IMR-90 (cell line): ENCODE results near the gene STAC2. TPM values are rescaled to one million over a fixed set of nuclear protein-coding genes. Genes with fewer than 3 reads are reported as not detected.

Experiments
- ATAC-seq: fragments of 200-7000 bp; cut with Tn5 transposase; 2 replicates; pipeline ENCODE4 v1.9.1; 2020; ENCODE audit warnings: low read depth, mild to moderate bottlenecking, moderate library complexity
- BruUV-seq: library from RNA; stranded (reverse); fragments of 400-500 nt; replicated peaks from 2 replicates; lab custom pipeline; 2021; lab: Mats Ljungman, UMichigan
- CTCF ChIA-PET: fragments of 300-600 bp; formaldehyde crosslinking; extraction: SDS; loops from one replicate; lab custom pipeline; 2021; ENCODE audit warnings: antibody characterized with exemption; lab: Yijun Ruan, JAX
- POLR2A ChIA-PET: fragments of 300-600 bp; sonication (Branson Sonifier 250); formaldehyde crosslinking; loops from one replicate; lab custom pipeline; 2022; ENCODE audit warnings: antibody characterized with exemption; ENCODE audit not compliant: unreplicated experiment; lab: Charles Lee
- DNase-seq: peaks from one replicate; pipeline ENCODE4 v3.0.0; 2013
- H2AFZ ChIP-seq: replicated peaks from 2 replicates; pipeline ENCODE3; 2013; ENCODE audit warnings: low read length, mild to moderate bottlenecking; ENCODE audit not compliant: poor library complexity
- H2AK5ac ChIP-seq: 2 replicates; pipeline ENCODE4 v1.6.1; 2013; ENCODE audit warnings: low read depth, low read length, inconsistent platforms
- H2AK9ac ChIP-seq: replicated peaks from 2 replicates; pipeline ENCODE3; 2013; ENCODE audit warnings: mild to moderate bottlenecking, low read depth, low read length, moderate library complexity; ENCODE audit not compliant: poor library complexity
- H2BK120ac ChIP-seq: 2 replicates; pipeline ENCODE4 v1.6.1; 2013; ENCODE audit warnings: low read depth, low read length, inconsistent platforms
- H2BK15ac ChIP-seq: 3 replicates; pipeline ENCODE4 v1.6.1; 2013; ENCODE audit warnings: low read depth, low read length, inconsistent platforms
- H2BK20ac ChIP-seq: 2 replicates; pipeline ENCODE4 v1.6.1; 2013; ENCODE audit warnings: low read depth, mild to moderate bottlenecking, inconsistent platforms, low read length, moderate library complexity
- H2BK5ac ChIP-seq: 2 replicates; pipeline ENCODE4 v1.6.1; 2013; ENCODE audit warnings: mild to moderate bottlenecking, low read depth, low read length, inconsistent platforms; ENCODE audit not compliant: poor library complexity, severe bottlenecking
- H3K14ac ChIP-seq: replicated peaks from 2 replicates; pipeline ENCODE4 v1.6.1; 2013; ENCODE audit warnings: low read depth, low read length, inconsistent platforms
- H3K18ac ChIP-seq: 2 replicates; pipeline ENCODE4 v1.6.1; 2013; ENCODE audit warnings: low read depth, low read length, control low read depth
- H3K23ac ChIP-seq: 2 replicates; pipeline ENCODE4 v1.6.1; 2013; ENCODE audit warnings: low read depth, low read length, inconsistent platforms
- H3K27ac ChIP-seq: 2 replicates; pipeline ENCODE4 v1.5.1; 2013; ENCODE audit warnings: mild to moderate bottlenecking, control low read depth, low read length; ENCODE audit not compliant: insufficient read depth
- H3K27me3 ChIP-seq: 2 replicates; pipeline ENCODE4 v1.6.1; 2013; ENCODE audit warnings: low read length; ENCODE audit not compliant: control insufficient read depth, insufficient read depth
- H3K36me3 ChIP-seq: 2 replicates; pipeline ENCODE4 v1.6.1; 2013; ENCODE audit warnings: low read length, mixed read lengths; ENCODE audit not compliant: control insufficient read depth, insufficient read depth
- H3K4ac ChIP-seq: 2 replicates; pipeline ENCODE4 v1.6.1; 2013; ENCODE audit warnings: low read depth, low read length, inconsistent platforms
- H3K4me1 ChIP-seq: 2 replicates; pipeline ENCODE4 v1.6.1; 2013; ENCODE audit warnings: low read length, mixed read lengths; ENCODE audit not compliant: control insufficient read depth, insufficient read depth
- H3K4me2 ChIP-seq: 2 replicates; pipeline ENCODE4 v1.6.1; 2013; ENCODE audit warnings: low read depth, mild to moderate bottlenecking, control low read depth, low read length, moderate library complexity
- H3K4me3 ChIP-seq: 2 replicates; pipeline ENCODE4 v1.5.1; 2013; ENCODE audit warnings: low read depth, mild to moderate bottlenecking, control low read depth, low read length, moderate library complexity; ENCODE audit not compliant: insufficient read depth
- H3K56ac ChIP-seq: 2 replicates; pipeline ENCODE4 v1.6.1; 2013; ENCODE audit warnings: low read length, inconsistent platforms; ENCODE audit not compliant: insufficient read depth; ENCODE audit errors: extremely low read depth
- H3K79me1 ChIP-seq, 2 experiments: 2 replicates each; pipeline ENCODE4 v1.6.1; 2013; ENCODE audit warnings: low read length in 2 of 2, inconsistent platforms in 1 of 2, low read depth in 1 of 2
- H3K9ac ChIP-seq: 2 replicates; pipeline ENCODE4 v1.6.1; 2013; ENCODE audit warnings: low read depth, low read length, control low read depth
- H3K9me1 ChIP-seq: 2 replicates; pipeline ENCODE4 v1.6.1; 2013; ENCODE audit warnings: low read length, inconsistent platforms; ENCODE audit not compliant: insufficient read depth
- H3K9me3 ChIP-seq: 2 replicates; pipeline ENCODE4 v1.6.1; 2013; ENCODE audit warnings: low read length; ENCODE audit not compliant: control insufficient read depth, insufficient read depth
- H4K20me1 ChIP-seq: 2 replicates; pipeline ENCODE4 v1.6.1; 2013; ENCODE audit warnings: low read length, inconsistent platforms; ENCODE audit not compliant: insufficient read depth
- H4K5ac ChIP-seq: 2 replicates; pipeline ENCODE4 v1.6.1; 2013; ENCODE audit warnings: mild to moderate bottlenecking, low read depth, low read length, control low read depth
- H4K8ac ChIP-seq, 2 experiments: 2 replicates each; pipeline ENCODE4 v1.6.1; 2013; ENCODE audit warnings: low read depth in 2 of 2, low read length in 2 of 2, control low read depth in 1 of 2, inconsistent platforms in 1 of 2
- H4K91ac ChIP-seq: 2 replicates; pipeline ENCODE4 v1.6.1; 2013; ENCODE audit warnings: low read depth, low read length, inconsistent platforms; ENCODE audit not compliant: insufficient read depth
- BHLHE40 ChIP-seq: fragments of 150-350 bp; IDR thresholded peaks from 2 replicates; pipeline ENCODE4 v1.6.1; 2016; ENCODE audit warnings: mild to moderate bottlenecking, low read depth, low read length
- CEBPB ChIP-seq: IDR thresholded peaks from 2 replicates; pipeline ENCODE4 v1.6.1; 2012; ENCODE audit warnings: low read depth, low read length, improper control_type of control experiment
- CHD1 ChIP-seq: IDR thresholded peaks from 2 replicates; pipeline ENCODE4 v1.6.1; 2012; ENCODE audit warnings: low read depth, low read length, improper control_type of control experiment
- FOS ChIP-seq: fragments of 150-350 bp; IDR thresholded peaks from 2 replicates; pipeline ENCODE4 v1.6.1; 2016; ENCODE audit warnings: low read depth, low read length
- MAZ ChIP-seq: IDR thresholded peaks from 2 replicates; pipeline ENCODE4 v1.6.1; 2012; ENCODE audit warnings: low read depth, mild to moderate bottlenecking, low read length, improper control_type of control experiment, moderate library complexity, borderline replicate concordance
- MXI1 ChIP-seq: IDR thresholded peaks from 2 replicates; pipeline ENCODE4 v1.6.1; 2012; ENCODE audit warnings: low read depth, mild to moderate bottlenecking, low read length, moderate library complexity, borderline replicate concordance
- NFE2L2 ChIP-seq: fragments of 150-350 bp; IDR thresholded peaks from 2 replicates; pipeline ENCODE4 v1.6.1; 2016; ENCODE audit warnings: low read depth, mild to moderate bottlenecking, low read length
- RAD21 ChIP-seq: IDR thresholded peaks from 2 replicates; pipeline ENCODE4 v1.6.1; 2012; ENCODE audit warnings: low read length, improper control_type of control experiment
- RFX5 ChIP-seq: IDR thresholded peaks from 2 replicates; pipeline ENCODE4 v1.8.0; 2012; ENCODE audit warnings: low read depth, mild to moderate bottlenecking, low read length, moderate library complexity
- USF2 ChIP-seq: fragments of 150-350 bp; IDR thresholded peaks from 2 replicates; pipeline ENCODE4 v1.6.1; 2017; ENCODE audit warnings: mild to moderate bottlenecking, antibody characterized with exemption, low read length, low read depth
- WGBS, 2 experiments: methylation state at CpG; one replicate each; pipeline versions ENCODE4 v1.1.5 to v1.1.7; 2013; ENCODE audit warnings: missing lambda C conversion rate in 2 of 2; ENCODE audit not compliant: insufficient read length in 1 of 2; ENCODE audit errors: extremely low coverage in 2 of 2; 5-methylcytosine and 5-hydroxymethylcytosine counted together
- dilution Hi-C: fragments of 300-500 bp; cut with HindIII; formaldehyde crosslinking; loops from one replicate; pipeline ENCODE4 v1.14.3; 2018; ENCODE audit warnings: low sequenced_read_pairs; ENCODE audit not compliant: unreplicated experiment
- in situ Hi-C: fragments of 300-500 bp; cut with MboI; formaldehyde crosslinking; loops from 3 replicates; pipeline ENCODE4 v1.14.3; 2019; ENCODE audit warnings: low sequenced_read_pairs, inconsistent platforms, mixed read lengths
- intact Hi-C: fragments of 100-400 bp; cut with micrococcal nuclease; formaldehyde crosslinking; loops from 2 replicates; pipeline ENCODE4 v1.10.0; 2022
- polyA plus RNA-seq, 3 experiments: library from polyadenylated mRNA; depleted of rRNA; stranded (reverse); fragments of >200 nt; gene quantifications; 2 replicates each; pipeline ENCODE4 v1.2.3, GENCODE V29; 2012; ENCODE audit warnings: low replicate concordance in 1 of 3
- total RNA-seq: library from RNA; depleted of rRNA; stranded (reverse); fragments of >200 nt; gene quantifications from 2 replicates; pipeline ENCODE4 v1.2.3, GENCODE V29; 2012

The STAC2 gene
- total and polyA plus RNA-seq, 2 of the 4 experiments (the other 2 are of a cell fraction) = 0.02 TPM; not detected in 1

- H3K27me3 ChIP-seq = peaks cover 5% of the 10 kb centered on the region
- H3K4ac ChIP-seq = no peak overlapping the region
- no peak overlapping the region for H2BK20ac ChIP-seq
- peaks cover 3% of the 10 kb centered on the region; the same call in 1 of the 2 replicates for H3K4me1 ChIP-seq
- no peak overlapping the region for H2BK5ac ChIP-seq
- dilution Hi-C loops (no loop called here), intact Hi-C loops (no loop called here), in situ Hi-C loops (no loop called here)
- no peak overlapping the region for H4K5ac ChIP-seq
- H3K56ac ChIP-seq = no peak overlapping the region
- POLR2A ChIA-PET = no interaction called here
- no peak overlapping the region for H2AK9ac ChIP-seq
- H3K18ac ChIP-seq = no peak overlapping the region
- H3K4me2 ChIP-seq = no peak overlapping the region
- BruUV-seq = no TSS peak
- 89% methylated on average over 3 of the region's 5 CpGs; no CpG with 5 or more reads in 1 of the 2 experiments for WGBS, 2 experiments
- no peak overlapping the region for H3K4me3 ChIP-seq
- CTCF ChIA-PET = no interaction called here
- TF ChIP-seq RAD21 (no peak), BHLHE40 (no peak), CHD1 (no peak), CEBPB (no peak), USF2 (no peak), RFX5 (no peak), MXI1 (no peak), NFE2L2 (no peak), FOS (no peak), MAZ (no peak)
- H3K14ac ChIP-seq = no peak overlapping the region
- peaks cover 10% of the 10 kb centered on the region for H4K20me1 ChIP-seq
- no peak overlapping the region for H3K9ac ChIP-seq
- H2BK15ac ChIP-seq = no peak overlapping the region
- no peak overlapping the region for H3K23ac ChIP-seq
- H4K91ac ChIP-seq = no peak overlapping the region
- H3K36me3 ChIP-seq = peaks cover 9% of the 10 kb centered on the region
- no peak overlapping the region for H2AFZ ChIP-seq
- no peak overlapping the region for H2AK5ac ChIP-seq
- H4K8ac ChIP-seq = no peak overlapping the region
- H3K9me1 ChIP-seq = peaks cover 10% of the 10 kb centered on the region; the same call in 1 of the 2 replicates
- H2BK120ac ChIP-seq = no peak overlapping the region
- ATAC-seq = no peak
- H3K79me1 ChIP-seq = no peaks in the 10 kb centered on the region
- no peak for DNase-seq
- no peak overlapping the region for H3K27ac ChIP-seq
- H3K9me3 ChIP-seq = no peaks in the 10 kb centered on the region
Observed at GRCh38 chr17:39171933-39172332, 53.8 kb downstream of the STAC2 start.
